Measurements from ENCODE around the gene TBL1XR1.
"Not testable (repeated sequence)": the region's sequence is repeated elsewhere in the genome, so short reads cannot be mapped to it uniquely, and the experiment has no call there.

GRCh38 chr3:177184602-177185001 is 12.7 kb downstream of the TBL1XR1 start:
- TF ChIP-seq CTCF (IDR thresholded peaks at IDR 0.05; ENCODE audit: low read length); EZH2 (IDR thresholded peaks at IDR 0.05; ENCODE audit: borderline replicate concordance, low read length): not testable (repeated sequence)

Measured in OCI-LY1 (cell line).